HG02852 (cell line): ENCODE data around the gene ETV4.

Source experiments
- ATAC-seq: cut with Tn5 transposase; IDR thresholded peaks from one replicate; pipeline ENCODE4 v1.9.1; 2021; ENCODE audit warnings: mild to moderate bottlenecking, moderate library complexity; ENCODE audit not compliant: unreplicated experiment

Gene ETV4

DNA sequence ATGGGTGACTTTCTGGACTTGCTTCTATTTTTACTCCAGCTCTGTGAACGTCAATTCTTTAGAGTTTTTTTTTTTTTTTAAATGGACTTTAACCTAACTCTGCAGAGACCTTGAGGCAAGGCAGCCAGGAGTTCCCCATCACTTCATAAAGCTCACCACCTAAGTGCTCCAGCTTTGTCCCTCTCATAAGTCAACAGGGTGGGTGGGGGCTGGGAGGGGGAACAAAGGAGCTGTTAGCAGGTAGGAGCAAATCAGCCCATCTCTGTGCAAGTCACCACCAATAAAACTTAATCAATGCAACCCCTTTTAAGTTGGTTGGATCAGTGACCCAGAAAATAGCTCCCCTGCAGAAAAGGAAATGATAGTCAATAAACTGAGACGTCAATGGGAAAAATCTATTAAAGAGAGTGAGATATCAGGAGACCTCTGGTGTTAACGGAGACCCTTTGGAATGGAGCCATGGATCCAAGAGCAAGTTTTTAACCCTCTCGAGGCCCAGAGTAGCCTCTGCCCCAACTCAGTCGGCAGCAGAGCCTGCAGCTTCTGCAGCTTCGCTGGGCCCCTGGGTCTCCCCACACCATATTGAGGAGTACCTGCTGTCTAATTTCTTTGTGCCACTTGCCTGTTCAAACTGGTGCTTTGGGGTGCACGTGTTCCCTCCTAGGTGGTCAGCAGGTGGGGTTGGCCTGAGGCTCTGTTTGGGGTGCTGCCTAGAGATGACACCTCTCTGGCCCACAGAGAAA lies 27.6 kb upstream of the ETV4 start:
- no peak for ATAC-seq

DNA sequence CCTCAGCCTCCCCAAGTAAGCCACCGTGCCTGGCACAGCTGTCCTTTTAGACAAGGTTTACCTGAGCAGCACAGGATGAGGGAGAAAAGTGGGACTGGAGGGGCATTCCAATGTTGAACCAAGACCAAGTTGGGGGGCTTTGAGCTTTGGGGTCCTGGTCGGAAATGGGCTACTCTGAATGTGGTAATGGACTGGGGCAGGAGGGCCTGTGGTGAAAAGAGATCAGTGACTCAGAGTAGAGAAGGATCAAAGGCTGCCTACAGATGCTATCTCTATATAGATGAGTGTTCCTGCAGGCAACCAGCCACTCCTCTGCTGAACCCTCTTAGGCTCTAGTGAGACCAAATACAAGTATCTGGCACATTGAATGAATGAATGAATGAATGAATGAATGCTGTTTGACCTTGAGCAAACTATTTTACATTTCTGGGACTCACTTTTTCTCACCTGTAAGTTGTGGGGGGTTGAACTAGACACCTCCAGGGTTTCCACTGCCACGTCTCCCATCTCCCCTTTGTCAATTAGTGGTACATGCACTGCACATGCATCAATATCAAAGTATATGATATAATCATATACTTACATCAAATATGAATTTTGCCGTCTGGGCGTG lies 26.3 kb upstream of the ETV4 start:
- ATAC-seq: no peak

DNA sequence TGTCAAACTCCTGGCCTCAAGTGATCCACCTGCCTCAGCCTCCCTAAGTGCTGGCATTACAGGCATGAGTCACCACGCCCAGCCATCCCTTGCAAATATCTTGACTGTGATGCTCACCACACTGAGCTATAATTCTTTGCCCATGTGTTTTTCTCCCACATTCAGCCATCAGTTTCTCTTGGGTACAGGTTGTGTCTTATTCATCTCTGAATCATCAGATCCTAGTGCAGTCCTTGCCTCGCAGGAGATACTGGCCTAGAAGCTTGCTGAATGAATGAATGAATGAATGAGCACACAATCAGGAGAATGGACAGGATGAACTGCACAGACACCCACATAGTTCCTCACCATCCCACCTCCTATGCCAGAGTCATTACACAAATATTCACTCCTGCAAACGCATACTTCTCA lies 24.4 kb upstream of the ETV4 start:
- no peak for ATAC-seq

DNA sequence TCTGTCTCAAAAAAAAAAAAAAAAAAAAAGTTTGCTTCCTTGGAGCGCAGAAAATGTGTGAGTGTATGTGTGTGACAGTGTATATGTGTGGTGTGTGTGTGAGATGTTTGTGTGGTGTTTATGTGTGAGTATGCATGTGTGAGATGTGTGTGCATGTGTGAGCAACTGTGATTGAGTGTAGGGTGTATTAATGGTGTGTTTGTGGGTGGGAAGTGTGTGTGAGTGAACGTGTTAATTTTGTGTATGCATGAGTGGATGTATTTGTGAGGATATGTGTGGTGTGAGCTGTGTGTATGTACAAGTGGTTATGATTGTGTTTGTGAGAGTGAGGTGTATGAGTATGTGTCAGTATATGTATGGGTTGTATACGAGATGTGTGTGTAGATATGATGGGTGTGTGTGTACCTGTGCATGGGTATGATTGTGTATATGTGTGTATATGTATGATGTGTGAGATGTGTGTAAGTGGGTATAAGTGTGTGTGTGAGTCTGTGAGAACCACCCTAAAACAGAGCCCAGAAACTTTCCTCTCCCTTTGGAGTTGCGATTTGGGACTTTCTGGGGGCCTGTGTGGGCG lies 22.5 kb upstream of the ETV4 start:
- no peak for ATAC-seq

DNA sequence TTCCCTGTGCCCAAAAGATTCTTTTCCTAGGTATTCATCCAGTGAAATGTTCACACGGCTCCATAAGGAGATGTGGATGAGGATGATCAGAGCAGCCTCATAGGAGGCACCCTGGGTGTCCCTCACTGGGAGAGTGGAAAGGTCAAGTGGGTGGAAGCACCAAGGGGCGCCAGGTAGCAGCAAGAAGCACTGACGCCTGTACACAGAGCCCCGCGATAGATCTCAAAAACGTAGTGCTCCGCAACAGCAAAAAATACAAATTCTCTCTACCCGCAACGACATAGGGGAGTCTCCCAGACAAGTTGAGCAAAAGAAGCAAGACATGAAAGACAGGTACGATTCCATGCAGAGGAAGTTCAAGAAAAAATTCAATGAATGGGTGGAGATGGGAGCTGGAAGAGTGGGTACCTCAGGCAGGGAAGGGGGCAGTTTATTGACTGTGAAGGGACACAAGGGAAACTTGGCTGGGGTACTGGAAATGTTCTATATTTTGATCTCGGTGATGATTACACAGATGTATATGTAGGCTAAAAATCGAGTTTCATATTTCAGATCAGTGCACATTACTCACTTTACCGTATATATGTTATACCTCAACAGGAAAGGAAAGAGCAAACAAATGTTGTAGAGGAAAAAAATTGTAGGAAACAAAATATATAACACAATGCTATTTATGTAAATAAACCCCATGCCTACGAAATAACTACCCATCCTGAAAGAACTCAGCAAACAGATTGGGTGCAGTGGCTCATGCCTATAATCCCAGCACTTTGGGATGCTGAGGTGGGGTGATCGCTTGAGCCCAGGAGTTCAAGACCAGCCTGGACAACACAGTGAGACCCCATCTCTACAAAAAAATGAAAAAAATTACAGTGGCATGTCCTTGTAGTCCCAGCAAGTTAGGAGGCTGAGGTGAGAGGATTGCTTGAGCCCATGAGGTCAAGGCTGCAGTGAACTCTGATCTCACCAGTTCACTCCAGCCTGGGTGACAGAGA lies 17.8 kb upstream of the ETV4 start:
- ATAC-seq: no peak

DNA sequence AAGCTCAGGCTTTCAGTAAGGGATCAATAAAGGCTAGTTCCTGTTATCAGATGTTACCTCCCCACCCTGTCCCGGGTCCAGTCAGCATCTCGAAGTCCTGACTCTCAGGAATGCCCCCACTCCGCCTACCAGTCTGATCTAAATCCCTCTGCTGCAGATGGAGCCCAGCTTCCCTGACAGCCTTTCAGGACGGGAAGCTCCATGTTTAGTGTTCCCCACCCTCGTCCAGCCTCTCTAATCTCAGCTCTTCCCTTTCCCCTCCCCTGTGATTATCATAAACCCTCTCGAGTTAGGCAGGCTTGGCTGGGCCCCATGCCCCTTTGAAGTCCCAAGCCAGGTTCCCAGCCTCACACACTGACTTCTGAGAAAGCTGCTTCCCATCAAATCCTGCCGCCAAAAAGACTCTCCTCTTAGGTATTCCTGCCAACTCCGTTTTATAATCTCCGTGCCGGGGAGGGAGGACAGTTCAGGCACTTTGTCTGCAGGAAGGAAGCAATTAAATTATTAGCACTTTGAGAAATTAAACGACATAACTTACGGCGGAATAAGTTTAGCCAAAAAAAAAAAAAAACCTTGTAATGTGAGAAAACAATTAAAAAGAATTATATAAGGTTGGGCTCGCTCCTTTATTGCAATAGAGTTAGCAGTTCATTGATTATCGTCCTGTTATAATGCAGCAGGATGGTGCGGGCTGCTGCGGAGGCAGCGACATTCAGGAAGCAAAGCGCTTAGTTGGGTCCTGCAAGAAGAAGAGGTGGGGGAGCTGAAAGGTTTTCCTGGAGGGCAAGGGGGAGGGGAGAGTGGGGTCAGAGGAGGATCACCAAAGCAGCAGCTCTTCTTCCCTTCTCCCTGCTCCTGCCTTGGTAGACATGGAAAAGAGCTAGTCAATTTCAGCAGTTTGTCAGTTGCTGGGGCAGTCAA lies 16.8 kb upstream of the ETV4 start:
- no peak for ATAC-seq

DNA sequence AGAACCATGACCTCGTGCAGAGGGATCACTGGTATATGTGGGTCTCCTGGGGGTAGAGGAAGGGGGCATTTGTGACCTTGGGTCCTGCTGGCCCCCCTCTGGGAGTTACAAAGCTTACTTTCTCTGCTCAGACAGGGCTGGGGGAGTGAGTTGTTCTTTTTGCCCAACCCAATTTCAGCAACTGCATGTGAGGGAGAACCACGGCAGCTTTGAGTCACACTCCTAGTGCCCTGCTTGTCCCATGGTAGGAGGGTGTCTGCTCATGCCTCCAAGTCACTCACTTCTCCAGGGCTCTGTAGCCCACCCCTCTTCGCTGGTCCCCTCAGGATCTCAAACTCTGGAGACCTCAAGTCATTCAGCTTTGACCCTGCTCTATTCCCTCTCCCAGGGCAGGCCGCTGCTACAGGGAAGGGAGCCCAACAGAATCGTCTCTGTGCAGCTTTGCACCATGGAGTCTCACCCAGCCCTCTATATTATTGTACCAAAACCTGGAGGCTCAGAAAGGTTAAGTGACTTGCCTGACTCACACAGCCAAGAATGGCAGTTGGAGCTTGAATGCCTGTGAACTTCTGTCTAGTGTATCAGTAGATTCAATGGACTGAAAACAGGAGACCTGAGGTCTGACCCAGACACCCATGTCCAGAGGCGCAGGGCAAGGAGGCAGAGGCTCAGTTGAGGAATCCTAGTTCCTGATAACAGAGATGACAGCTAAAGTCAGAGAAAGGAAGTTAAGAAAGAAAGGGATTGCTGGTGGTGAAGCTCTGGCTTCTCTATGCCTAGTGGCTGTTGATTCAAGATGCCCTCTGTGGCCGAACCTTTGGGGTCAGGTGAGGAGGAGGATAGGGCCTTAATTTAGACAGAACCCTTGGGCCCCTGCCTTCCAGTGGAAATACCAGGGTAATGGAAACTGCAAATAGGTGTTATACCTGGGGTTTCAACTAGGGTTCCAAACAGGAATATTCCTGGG lies 14.6 kb upstream of the ETV4 start:
- ATAC-seq: no peak

DNA sequence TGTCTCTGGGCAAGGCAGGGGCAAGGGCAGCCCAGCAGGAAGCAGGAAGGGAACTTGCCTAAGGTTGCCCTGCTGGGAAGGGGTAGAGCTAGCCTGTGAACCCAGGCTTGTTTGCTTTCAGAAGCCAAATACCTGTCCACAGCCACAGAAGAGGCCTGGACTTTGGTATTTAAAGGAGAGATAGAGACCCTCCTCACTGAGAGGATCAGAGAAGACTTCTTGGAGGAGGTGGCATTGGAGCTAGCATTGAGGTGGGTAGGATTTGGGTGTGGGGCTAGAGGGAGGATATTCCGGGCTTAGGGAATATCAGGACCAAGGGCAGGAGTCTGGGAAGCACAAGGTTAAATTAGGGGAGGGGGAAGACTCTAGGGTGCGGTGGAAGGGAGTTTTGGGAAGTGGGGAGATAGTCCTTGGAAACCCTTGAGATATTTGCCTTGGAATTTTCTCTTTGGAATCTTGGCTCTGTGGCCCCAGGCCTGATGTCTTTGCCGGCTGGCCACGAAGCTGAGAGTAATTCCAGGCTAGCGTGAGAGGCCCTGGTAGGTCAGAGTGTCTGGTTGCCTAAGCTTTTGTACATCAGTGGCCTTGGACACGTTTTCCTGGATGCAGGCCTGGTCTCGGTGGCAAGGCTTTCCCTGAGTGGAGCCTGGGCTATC lies 13.1 kb upstream of the ETV4 start:
- ATAC-seq: no peak

DNA sequence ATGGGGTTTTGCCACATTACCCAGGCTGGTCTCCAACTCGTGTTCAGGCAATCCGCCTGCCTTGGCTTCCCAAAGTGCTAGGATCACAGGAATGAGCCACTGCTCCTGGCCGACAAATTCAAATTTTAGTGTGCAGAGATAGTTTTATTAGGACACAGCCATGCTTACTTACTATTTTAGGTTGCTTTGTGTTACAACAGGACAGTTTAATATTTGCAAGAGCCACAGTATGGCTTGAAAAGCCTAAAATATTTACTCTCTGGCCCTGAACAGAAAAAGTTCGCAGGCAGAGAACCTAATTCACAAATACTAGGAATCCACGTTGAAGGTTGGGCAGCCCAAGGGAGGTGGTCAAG lies 12.6 kb upstream of the ETV4 start:
- no peak for ATAC-seq

DNA sequence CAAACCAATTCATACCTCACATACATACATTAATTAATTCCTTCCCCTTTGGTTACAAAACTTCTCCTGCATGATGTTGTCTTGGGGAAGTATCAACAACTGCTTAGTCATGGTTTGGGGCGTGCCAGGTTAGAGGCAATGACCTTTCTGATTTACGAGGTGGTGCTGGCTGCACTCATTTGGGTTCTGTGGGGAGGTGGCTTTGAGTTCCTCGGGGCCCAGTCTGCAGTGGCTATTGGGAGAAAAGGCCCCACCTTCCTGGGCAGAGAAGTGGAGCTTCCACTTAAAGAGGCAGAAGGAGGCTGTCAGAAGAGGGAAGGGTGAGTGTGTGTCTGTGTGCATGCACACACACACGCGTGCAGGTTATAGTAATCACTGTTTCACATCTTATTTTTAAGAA lies 10.2 kb upstream of the ETV4 start:
- ATAC-seq: no peak

DNA sequence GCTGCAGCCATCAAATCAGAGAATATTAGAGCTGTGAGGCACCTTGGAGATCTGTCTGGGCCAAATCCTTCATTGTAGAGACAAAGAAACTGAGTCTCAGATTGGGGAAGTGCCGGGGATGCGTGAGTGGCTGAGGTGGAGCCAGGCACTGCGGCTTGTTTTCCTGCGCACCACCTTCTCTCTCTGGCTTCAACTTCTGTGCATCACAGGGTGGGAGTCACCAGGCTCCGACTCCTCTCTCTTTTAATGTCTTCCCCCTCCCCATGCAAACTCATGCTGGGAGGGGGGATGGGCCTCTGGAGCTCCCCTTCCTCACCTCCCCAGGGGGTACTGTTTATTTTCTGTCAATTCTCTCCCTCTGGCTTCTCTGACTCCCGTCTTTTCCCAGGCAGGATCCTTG lies 8.7 kb upstream of the ETV4 start:
- no peak for ATAC-seq

DNA sequence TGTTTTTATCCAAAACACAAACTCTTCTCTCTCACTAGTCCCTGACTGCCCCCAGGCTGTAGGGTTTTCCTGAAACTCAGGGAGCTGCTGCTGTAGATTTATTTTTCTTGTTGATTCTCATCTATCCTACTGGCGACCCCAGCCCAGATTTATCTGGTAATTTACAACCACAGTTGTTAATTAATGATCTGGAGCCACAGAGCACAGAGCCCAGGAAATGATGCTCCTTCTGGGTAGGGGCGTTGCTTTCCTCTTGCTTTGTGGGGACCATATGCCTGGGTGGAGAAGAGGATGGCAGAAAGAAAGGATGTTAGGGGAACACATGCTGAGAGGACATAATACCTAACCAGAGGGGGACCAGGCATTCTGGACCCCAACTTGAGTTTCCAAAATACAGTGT lies 7.4 kb upstream of the ETV4 start:
- ATAC-seq: no peak

DNA sequence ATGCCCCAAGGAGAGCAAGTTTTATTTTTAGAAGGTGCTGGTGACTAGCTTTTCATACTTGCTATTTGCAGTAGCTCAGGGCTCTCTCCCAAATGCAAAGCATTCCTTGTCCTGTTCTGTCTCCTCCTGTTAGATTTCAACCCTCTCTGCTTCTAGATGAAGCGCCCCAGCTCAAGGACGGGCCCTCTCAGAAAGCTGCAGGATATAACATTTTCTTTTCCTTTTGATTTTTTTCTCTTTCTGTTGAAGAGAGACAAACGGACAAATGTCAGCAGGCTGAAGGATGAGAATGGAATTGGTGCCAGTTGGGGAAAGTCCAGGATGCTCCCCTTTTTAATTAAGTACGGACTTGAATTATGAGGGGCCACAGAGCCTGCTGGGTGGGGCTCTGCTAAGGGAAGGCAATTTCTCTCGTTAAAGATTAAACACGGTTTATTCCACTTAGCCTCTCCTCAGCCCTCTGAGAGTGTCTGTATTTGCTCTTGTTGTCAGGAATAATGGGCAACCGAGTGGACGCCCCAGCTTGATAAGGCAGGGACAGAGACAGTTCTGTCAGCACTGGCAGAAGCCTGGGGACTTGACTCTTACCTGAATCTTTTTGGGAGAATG lies 6.2 kb upstream of the ETV4 start:
- ATAC-seq: no peak

DNA sequence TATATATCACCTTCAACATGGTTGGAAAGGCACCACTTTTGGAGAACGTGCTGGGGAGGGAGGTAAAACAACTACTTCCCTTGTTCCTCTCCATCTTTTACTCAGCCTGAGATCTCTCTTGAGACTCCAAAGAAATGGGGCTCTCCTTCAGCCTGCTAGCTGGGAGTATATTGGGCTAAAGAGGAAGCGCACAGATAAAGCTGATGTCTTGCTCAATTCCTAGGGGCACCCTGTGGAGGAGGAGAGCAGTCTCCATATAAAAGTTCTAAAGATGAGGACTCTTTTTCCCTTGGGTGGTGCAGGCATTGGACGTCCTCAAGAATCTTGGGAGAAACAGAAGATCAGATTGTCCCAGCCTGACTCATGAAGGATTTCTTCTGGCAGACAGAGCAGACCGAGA lies 4.6 kb upstream of the ETV4 start:
- ATAC-seq: no peak

DNA sequence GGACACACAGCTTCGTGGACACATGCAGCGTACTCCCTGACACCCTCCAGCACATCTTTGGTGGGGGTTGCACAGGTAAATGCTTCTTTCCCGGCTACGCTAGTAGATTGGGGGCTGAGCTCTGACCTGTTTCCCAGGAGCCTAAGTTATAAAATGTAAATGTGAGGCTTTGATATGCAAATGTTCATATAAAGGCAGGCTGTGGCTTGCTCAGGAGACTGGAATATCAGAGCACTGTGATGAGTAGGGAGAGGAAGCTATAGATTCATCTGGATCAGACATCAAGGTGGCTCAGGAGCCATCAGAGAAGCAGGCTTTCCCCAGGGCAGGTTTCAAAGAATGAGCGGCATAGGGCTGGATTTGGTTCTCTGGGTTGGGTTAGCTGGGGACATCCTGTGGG lies 3.4 kb upstream of the ETV4 start:
- no peak for ATAC-seq

DNA sequence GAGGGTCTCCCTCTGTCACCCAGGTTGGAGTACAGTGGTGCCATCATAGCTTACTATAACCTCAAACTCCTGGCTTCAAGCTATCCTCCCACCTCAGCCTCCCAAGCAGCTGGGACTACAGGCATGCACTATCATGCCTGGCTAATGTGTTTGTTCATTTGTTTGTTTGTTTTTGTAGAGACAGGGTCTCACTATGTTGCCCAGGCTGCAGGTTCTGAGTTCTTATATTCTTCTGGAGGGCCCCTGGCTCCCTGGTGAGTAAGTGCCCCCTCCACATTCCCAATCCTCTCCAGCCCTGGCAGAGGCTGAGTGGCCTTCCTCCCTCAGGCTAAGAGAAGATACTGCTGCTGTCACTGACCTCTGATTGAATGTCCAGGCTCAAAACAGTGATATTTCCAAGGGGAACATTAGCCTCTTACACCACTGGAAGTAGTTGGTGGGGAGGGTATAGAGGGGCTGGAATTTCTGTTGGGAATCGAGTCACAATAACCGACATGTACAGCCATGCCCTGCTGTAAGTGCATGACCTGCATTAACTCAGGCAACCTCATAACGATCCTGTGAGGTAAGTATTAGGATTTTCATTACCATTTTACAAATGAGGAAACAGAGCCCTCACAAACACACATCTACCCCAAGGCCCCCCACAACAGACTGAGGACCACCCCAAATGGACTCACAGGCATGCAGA lies 2.7 kb upstream of the ETV4 start:
- ATAC-seq: no peak

DNA sequence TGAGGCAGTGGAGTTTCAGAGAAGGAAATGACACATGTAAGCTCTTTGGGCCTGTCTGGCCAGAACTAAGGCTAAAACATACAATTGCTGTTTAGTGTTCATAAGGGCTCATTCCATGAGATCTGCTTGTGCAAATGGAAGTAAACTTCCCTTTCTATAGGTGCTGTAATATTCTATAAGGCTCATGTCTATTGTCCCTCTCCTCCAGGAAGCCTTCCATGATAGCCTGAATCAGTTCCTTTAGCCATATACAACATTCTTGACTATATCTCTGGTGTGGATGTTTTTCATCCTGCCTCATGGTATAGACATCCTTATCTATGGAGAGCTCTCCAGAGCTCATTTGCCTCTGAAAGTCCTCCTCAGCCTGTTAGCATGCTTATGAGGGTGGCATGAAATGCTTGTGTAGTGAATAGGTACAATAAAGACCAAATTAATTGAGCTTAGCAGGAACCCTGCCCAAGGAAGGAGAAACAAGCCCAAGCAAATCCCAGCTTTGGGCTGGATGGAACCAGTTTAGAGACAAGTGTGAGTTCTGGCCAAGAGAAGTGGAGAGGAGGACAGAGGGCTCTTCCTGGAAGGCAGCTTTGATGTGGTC lies 1.6 kb upstream of the ETV4 start:
- ATAC-seq: no peak
